BLaER1 (cell line): ENCODE results near the gene PDE11A.
"Not testable (repeated sequence)": the region's sequence is repeated elsewhere in the genome, so short reads cannot be mapped to it uniquely, and the experiment has no call there.

ENCODE experiments used
- H3K27ac ChIP-seq: shearing (Covaris generic); formaldehyde crosslinking; 2 replicates; pipeline ENCODE4 v1.8.1; 2022
- H3K27me3 ChIP-seq: shearing (Covaris generic); formaldehyde crosslinking; 2 replicates; pipeline ENCODE4 v1.8.1; 2022
- H3K36me3 ChIP-seq: shearing (Covaris generic); formaldehyde crosslinking; 2 replicates; pipeline ENCODE4 v1.8.1; 2022
- H3K4me1 ChIP-seq: shearing (Covaris generic); formaldehyde crosslinking; 2 replicates; pipeline ENCODE4 v1.8.1; 2022
- H3K4me2 ChIP-seq: shearing (Covaris generic); formaldehyde crosslinking; 2 replicates; pipeline ENCODE4 v1.8.1; 2022
- H3K4me3 ChIP-seq: shearing (Covaris generic); formaldehyde crosslinking; 2 replicates; pipeline ENCODE4 v1.8.1; 2022
- H3K9ac ChIP-seq: shearing (Covaris generic); formaldehyde crosslinking; 2 replicates; pipeline ENCODE4 v1.8.1; 2022
- H3K9me3 ChIP-seq: shearing (Covaris generic); formaldehyde crosslinking; 2 replicates; pipeline ENCODE4 v1.8.1; 2022
- H4K20me1 ChIP-seq: shearing (Covaris generic); formaldehyde crosslinking; 2 replicates; pipeline ENCODE4 v1.8.1; 2022
- Cebpa-rat ChIP-seq: shearing (Covaris generic); IDR thresholded peaks from 2 replicates; pipeline ENCODE4 v1.8.1; 2022

Gene PDE11A

GRCh38 chr2:178057179-178057680 lies 15.3 kb downstream of the PDE11A start:
- no peaks in the 10 kb centered on the region for H3K4me1 ChIP-seq
- H3K36me3 ChIP-seq: no peaks in the 10 kb centered on the region
- H3K4me3 ChIP-seq: no peak overlapping the region
- H3K27ac ChIP-seq: no peak overlapping the region
- H3K4me2 ChIP-seq: no peak overlapping the region
- H3K9me3 ChIP-seq: no peaks in the 10 kb centered on the region
- H3K9ac ChIP-seq: no peak overlapping the region
- TF ChIP-seq Cebpa-rat: no peak
- H3K27me3 ChIP-seq: no peaks in the 10 kb centered on the region
- no peaks in the 10 kb centered on the region for H4K20me1 ChIP-seq

GRCh38 chr2:178056345-178056744 lies 16.2 kb downstream of the PDE11A start:
- Histone ChIP-seq H3K27me3 (no peaks in the 10 kb centered on the region), H3K27ac (no peak overlapping the region), H4K20me1 (no peaks in the 10 kb centered on the region), H3K4me1 (no peaks in the 10 kb centered on the region), H3K9me3 (no peaks in the 10 kb centered on the region), H3K36me3 (no peaks in the 10 kb centered on the region), H3K4me2 (no peak overlapping the region), H3K9ac (no peak overlapping the region), H3K4me3 (no peak overlapping the region)
- no peak for TF ChIP-seq Cebpa-rat

- H3K9ac ChIP-seq, H3K4me2 ChIP-seq, H3K27me3 ChIP-seq, H4K20me1 ChIP-seq, H3K4me3 ChIP-seq, H3K9me3 ChIP-seq, H3K36me3 ChIP-seq, H3K27ac ChIP-seq, H3K4me1 ChIP-seq: not testable (repeated sequence)
These were observed 21.3 kb downstream of the PDE11A start for GRCh38 chr2:178051257-178051656.

GRCh38 chr2:178047391-178047790 lies 25.2 kb downstream of the PDE11A start:
- Histone ChIP-seq H3K27ac (no peak overlapping the region), H3K27me3 (no peaks in the 10 kb centered on the region), H3K36me3 (no peaks in the 10 kb centered on the region), H3K4me3 (no peak overlapping the region), H4K20me1 (no peaks in the 10 kb centered on the region), H3K4me1 (no peaks in the 10 kb centered on the region), H3K9ac (no peak overlapping the region), H3K4me2 (no peak overlapping the region), H3K9me3 (no peaks in the 10 kb centered on the region)
- TF ChIP-seq Cebpa-rat: no peak

- Histone ChIP-seq H3K4me2 (no peak overlapping the region), H3K27ac (no peak overlapping the region)
- TF ChIP-seq Cebpa-rat: no peak
These were observed 27.7 kb downstream of the PDE11A start for GRCh38 chr2:178044836-178045235.

GRCh38 chr2:178043266-178043665 lies 29.3 kb downstream of the PDE11A start:
- no peak for TF ChIP-seq Cebpa-rat
- H3K4me3 ChIP-seq: no peak overlapping the region

More at GRCh38 chr2:178044836-178045235, 27.7 kb downstream of the PDE11A start:
- H3K4me3 ChIP-seq: no peak overlapping the region
- no peaks in the 10 kb centered on the region for H4K20me1 ChIP-seq
- no peaks in the 10 kb centered on the region for H3K4me1 ChIP-seq
- H3K9me3 ChIP-seq: no peaks in the 10 kb centered on the region
- H3K27me3 ChIP-seq: no peaks in the 10 kb centered on the region
- no peak overlapping the region for H3K9ac ChIP-seq
- H3K36me3 ChIP-seq: no peaks in the 10 kb centered on the region

GRCh38 chr2:178033583-178033982 lies 39.0 kb downstream of the PDE11A start:
- not testable (repeated sequence) for H4K20me1 ChIP-seq, H3K4me2 ChIP-seq, H3K27ac ChIP-seq, H3K4me1 ChIP-seq, H3K36me3 ChIP-seq, H3K9ac ChIP-seq, H3K4me3 ChIP-seq, H3K27me3 ChIP-seq
- H3K9me3 ChIP-seq: peaks cover 19% of the 10 kb centered on the region; the same call in 1 of the 2 replicates

More at GRCh38 chr2:178043266-178043665, 29.3 kb downstream of the PDE11A start:
- H4K20me1 ChIP-seq: no peaks in the 10 kb centered on the region
- H3K27me3 ChIP-seq: no peaks in the 10 kb centered on the region
- no peaks in the 10 kb centered on the region for H3K36me3 ChIP-seq
- H3K4me1 ChIP-seq: no peaks in the 10 kb centered on the region
- no peak overlapping the region for H3K27ac ChIP-seq
- H3K9me3 ChIP-seq: no peaks in the 10 kb centered on the region
- H3K4me2 ChIP-seq: no peak overlapping the region
- H3K9ac ChIP-seq: no peak overlapping the region

GRCh38 chr2:178029342-178029741 lies 43.2 kb downstream of the PDE11A start:
- Histone ChIP-seq H3K36me3 (no peaks in the 10 kb centered on the region), H4K20me1 (no peaks in the 10 kb centered on the region), H3K9ac (no peak overlapping the region), H3K9me3 (peaks cover 19% of the 10 kb centered on the region; the same call in 1 of the 2 replicates), H3K27ac (no peak overlapping the region), H3K27me3 (no peaks in the 10 kb centered on the region), H3K4me1 (no peaks in the 10 kb centered on the region), H3K4me2 (no peak overlapping the region), H3K4me3 (no peak overlapping the region)
- no peak for TF ChIP-seq Cebpa-rat

- Histone ChIP-seq H3K4me1 (no peaks in the 10 kb centered on the region), H3K9me3 (no peaks in the 10 kb centered on the region), H3K27ac (no peak overlapping the region), H3K4me3 (no peak overlapping the region), H4K20me1 (no peaks in the 10 kb centered on the region), H3K4me2 (no peak overlapping the region), H3K9ac (no peak overlapping the region), H3K36me3 (no peaks in the 10 kb centered on the region), H3K27me3 (no peaks in the 10 kb centered on the region)
- no peak for TF ChIP-seq Cebpa-rat
These were observed 46.9 kb downstream of the PDE11A start for GRCh38 chr2:178025551-178026185.

GRCh38 chr2:178018141-178018540 lies 54.4 kb downstream of the PDE11A start:
- H3K27ac ChIP-seq: no peak overlapping the region
- no peak for TF ChIP-seq Cebpa-rat
- no peaks in the 10 kb centered on the region for H3K9me3 ChIP-seq
- no peaks in the 10 kb centered on the region for H3K36me3 ChIP-seq
- H3K4me3 ChIP-seq: no peak overlapping the region
- no peaks in the 10 kb centered on the region for H3K27me3 ChIP-seq
- no peak overlapping the region for H3K4me2 ChIP-seq
- no peaks in the 10 kb centered on the region for H4K20me1 ChIP-seq
- no peak overlapping the region for H3K9ac ChIP-seq
- no peaks in the 10 kb centered on the region for H3K4me1 ChIP-seq

- Histone ChIP-seq H3K9ac (no peak overlapping the region), H3K4me3 (no peak overlapping the region), H3K9me3 (no peaks in the 10 kb centered on the region), H3K36me3 (no peaks in the 10 kb centered on the region), H3K27me3 (no peaks in the 10 kb centered on the region), H3K27ac (no peak overlapping the region), H3K4me1 (no peaks in the 10 kb centered on the region), H3K4me2 (no peak overlapping the region), H4K20me1 (no peaks in the 10 kb centered on the region)
- TF ChIP-seq Cebpa-rat: no peak
These were observed 56.0 kb downstream of the PDE11A start for GRCh38 chr2:178016612-178017011.
